Measurements from ENCODE around the gene BUB1B.

BUB1B gene

GRCh38 chr15:40240619-40241221, 79.9 kb downstream of the BUB1B start:
- no peak for DNase-seq

- DNase-seq, result no peak
Observed at GRCh38 chr15:40241269-40242212, 80.7 kb downstream of the BUB1B start.

- no peak for DNase-seq
Observed at GRCh38 chr15:40242213-40242599, 81.3 kb downstream of the BUB1B start.

- no peak for DNase-seq
Observed at GRCh38 chr15:40242601-40243000, 81.7 kb downstream of the BUB1B start.

- DNase-seq, result peak in 1 of 5 experiments; percentile 11
Observed at GRCh38 chr15:40243126-40243810, 82.4 kb downstream of the BUB1B start.

GRCh38 chr15:40244961-40245523, 84.2 kb downstream of the BUB1B start:
- DNase-seq, result no peak

GRCh38 chr15:40245666-40246450, 85.0 kb downstream of the BUB1B start:
- no peak for DNase-seq

GRCh38 chr15:40246496-40247280, 85.8 kb downstream of the BUB1B start:
- DNase-seq, result no peak

GRCh38 chr15:40247406-40247971, 86.6 kb downstream of the BUB1B start:
- DNase-seq, result no peak

- DNase-seq, result no peak
Observed at GRCh38 chr15:40248006-40248783, 87.3 kb downstream of the BUB1B start.

- no peak for DNase-seq
Observed at GRCh38 chr15:40249477-40250303, 88.8 kb downstream of the BUB1B start.

- DNase-seq, result no peak
Observed at GRCh38 chr15:40250304-40250656, 89.4 kb downstream of the BUB1B start.

- no peak for DNase-seq
Observed at GRCh38 chr15:40250771-40251483, 90.1 kb downstream of the BUB1B start.

GRCh38 chr15:40251486-40252140, 90.7 kb downstream of the BUB1B start:
- DNase-seq, result no peak

GRCh38 chr15:40252141-40252437, 91.2 kb downstream of the BUB1B start:
- DNase-seq, result no peak

- no peak for DNase-seq
Observed at GRCh38 chr15:40252438-40253166, 91.7 kb downstream of the BUB1B start.

- no peak for DNase-seq
Observed at GRCh38 chr15:40253167-40253790, 92.4 kb downstream of the BUB1B start.

Measured in T-helper 2 cell (primary cell).